Measurements from ENCODE around the gene NT5DC2. TPM values are rescaled to one million over a fixed set of nuclear protein-coding genes. Genes with fewer than 3 reads are reported as not detected.

NT5DC2 gene
- total and polyA plus RNA-seq, 2 donors: 11.2 to 18.1 TPM

DNA sequence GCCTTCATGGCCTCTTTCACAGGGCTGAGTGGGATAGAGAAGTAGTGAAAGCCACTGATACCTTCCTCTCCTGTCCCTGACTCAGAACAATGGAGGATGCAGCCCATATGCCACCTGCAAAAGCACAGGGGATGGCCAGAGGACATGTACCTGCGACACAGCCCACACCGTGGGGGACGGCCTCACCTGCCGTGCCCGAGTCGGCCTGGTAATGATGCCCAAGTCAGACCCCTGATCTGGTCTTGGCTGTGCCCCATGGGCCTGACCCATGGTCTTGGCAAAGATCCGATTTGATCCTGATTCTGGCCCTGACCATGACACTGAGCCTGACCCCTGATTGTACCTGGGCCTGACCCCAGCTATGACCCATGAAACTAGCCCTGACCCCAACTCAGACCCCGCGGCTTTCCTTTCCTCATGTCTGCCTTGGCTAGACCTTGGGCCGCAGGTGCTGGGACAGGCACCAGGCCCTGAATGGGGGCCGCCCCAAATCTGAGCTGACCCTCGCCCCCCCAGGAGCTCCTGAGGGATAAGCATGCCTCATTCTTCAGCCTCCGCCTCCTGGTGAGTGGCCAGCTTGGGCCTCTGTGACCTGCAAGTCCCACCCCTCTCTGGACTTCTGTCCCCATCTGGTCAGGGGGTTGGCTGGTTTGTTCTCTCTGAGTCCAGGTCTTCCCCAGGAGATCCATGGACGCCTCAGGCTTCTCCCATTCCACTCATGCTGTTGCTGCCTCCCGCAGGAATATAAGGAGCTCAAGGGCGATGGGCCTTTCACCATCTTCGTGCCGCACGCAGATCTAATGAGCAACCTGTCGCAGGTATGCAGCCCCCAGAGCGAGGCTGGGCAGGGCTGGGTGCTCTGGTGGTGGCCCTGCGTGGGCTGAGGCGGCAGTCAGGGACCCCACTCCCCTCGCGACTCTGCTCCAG lies 15.6 kb downstream of the NT5DC2 start:
- no peaks in the 10 kb centered on the region for H3K4me1 ChIP-seq (ENCODE audit: control insufficient read depth in 2 of 2, insufficient read depth in 2 of 2, low read length in 2 of 2)
- H3K4me3 ChIP-seq (ENCODE audit: low read length in 2 of 2): no peak overlapping the region
- WGBS: 97% methylated on average over 25 of the region's 25 CpGs
- no peak for DNase-seq (ENCODE audit: low read depth in 6 of 9, low spot score in 9 of 9)
- H3K9me3 ChIP-seq (ENCODE audit: control insufficient read depth in 2 of 2, insufficient read depth in 1 of 2, low read length in 1 of 2): no peaks in the 10 kb centered on the region
- no peaks in the 10 kb centered on the region for H3K36me3 ChIP-seq (ENCODE audit: control insufficient read depth in 2 of 2, insufficient read depth in 2 of 2, low read length in 1 of 2)
- no peaks in the 10 kb centered on the region for H3K27me3 ChIP-seq (ENCODE audit: control insufficient read depth in 2 of 2, insufficient read depth in 1 of 2, low read length in 1 of 2)
- no peak overlapping the region for H3K27ac ChIP-seq (ENCODE audit: low read depth in 1 of 2, low read length in 1 of 2)

DNA sequence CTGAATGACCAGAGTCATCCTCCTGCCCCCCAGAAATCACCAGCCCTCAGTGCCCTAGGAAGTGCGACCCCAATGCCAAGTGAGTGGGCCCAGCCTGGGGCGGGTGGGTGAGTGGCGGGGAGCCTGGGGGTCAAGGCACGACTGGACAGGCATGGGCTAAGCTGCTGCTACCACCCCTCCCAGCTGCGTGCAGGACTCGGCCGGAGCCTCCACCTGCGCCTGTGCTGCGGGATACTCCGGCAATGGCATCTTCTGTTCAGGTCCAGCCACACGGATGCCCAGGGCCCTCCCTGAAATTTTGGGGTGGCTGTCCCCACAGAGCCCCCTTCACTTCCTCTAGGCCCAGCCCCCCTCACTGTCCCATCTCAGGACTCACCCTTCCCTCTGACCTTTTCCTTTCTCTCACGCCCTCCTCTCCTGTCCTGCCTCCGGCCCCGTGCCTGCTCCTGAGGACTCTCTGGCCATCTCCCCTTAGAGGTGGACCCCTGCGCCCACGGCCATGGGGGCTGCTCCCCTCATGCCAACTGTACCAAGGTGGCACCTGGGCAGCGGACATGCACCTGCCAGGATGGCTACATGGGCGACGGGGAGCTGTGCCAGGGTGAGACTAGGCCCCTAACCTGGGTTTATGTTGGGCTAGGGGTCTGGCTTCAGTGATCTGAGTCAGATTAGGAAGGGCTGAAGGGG lies 17.0 kb downstream of the NT5DC2 start:
- Histone ChIP-seq H3K36me3 (ENCODE audit: control insufficient read depth in 2 of 2, insufficient read depth in 2 of 2, low read length in 1 of 2) (no peaks in the 10 kb centered on the region), H3K9me3 (ENCODE audit: control insufficient read depth in 2 of 2, insufficient read depth in 1 of 2, low read length in 1 of 2) (no peaks in the 10 kb centered on the region), H3K4me3 (ENCODE audit: low read length in 2 of 2) (no peak overlapping the region), H3K4me1 (ENCODE audit: control insufficient read depth in 2 of 2, insufficient read depth in 2 of 2, low read length in 2 of 2) (no peaks in the 10 kb centered on the region), H3K27ac (ENCODE audit: low read depth in 1 of 2, low read length in 1 of 2) (no peak overlapping the region), H3K27me3 (ENCODE audit: control insufficient read depth in 2 of 2, insufficient read depth in 1 of 2, low read length in 1 of 2) (no peaks in the 10 kb centered on the region)
- no peak for DNase-seq (ENCODE audit: low read depth in 6 of 9, low spot score in 9 of 9)
- WGBS: 98% methylated on average over 19 of the region's 19 CpGs

GRCh38 chr3:52515192-52515591 lies 18.5 kb downstream of the NT5DC2 start:
- no peak overlapping the region for H3K4me3 ChIP-seq (ENCODE audit: low read length in 2 of 2)
- H3K27me3 ChIP-seq (ENCODE audit: control insufficient read depth in 2 of 2, insufficient read depth in 1 of 2, low read length in 1 of 2): no peaks in the 10 kb centered on the region
- 88% methylated on average over 6 of the region's 6 CpGs for WGBS
- DNase-seq (ENCODE audit: low read depth in 6 of 9, low spot score in 9 of 9): no peak
- H3K36me3 ChIP-seq (ENCODE audit: control insufficient read depth in 2 of 2, insufficient read depth in 2 of 2, low read length in 1 of 2): no peaks in the 10 kb centered on the region
- no peak overlapping the region for H3K27ac ChIP-seq (ENCODE audit: low read depth in 1 of 2, low read length in 1 of 2)
- H3K9me3 ChIP-seq (ENCODE audit: control insufficient read depth in 2 of 2, insufficient read depth in 1 of 2, low read length in 1 of 2): no peaks in the 10 kb centered on the region
- H3K4me1 ChIP-seq (ENCODE audit: control insufficient read depth in 2 of 2, insufficient read depth in 2 of 2, low read length in 2 of 2): no peaks in the 10 kb centered on the region

DNA sequence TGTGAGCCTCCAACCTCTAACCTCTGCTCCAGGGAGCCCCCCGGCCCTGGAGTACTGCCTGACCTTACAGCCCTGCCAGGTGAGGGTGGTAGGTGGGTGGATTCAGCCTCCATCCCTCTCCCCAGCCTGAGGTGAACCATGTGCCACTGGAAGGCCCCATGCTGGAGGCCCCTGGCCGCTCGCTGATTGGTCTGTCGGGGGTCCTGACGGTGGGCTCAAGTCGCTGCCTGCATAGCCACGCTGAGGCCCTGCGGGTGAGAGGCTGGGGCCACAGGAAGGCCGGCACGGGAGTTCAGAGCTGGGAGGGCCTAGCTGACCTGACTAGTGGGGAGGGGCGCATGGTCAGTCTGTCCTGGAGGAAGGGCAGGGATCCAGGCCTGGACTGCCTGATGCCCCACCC lies 19.1 kb downstream of the NT5DC2 start:
- DNase-seq (ENCODE audit: low read depth in 6 of 9, low spot score in 9 of 9): no peak
- no peaks in the 10 kb centered on the region for H3K4me1 ChIP-seq (ENCODE audit: control insufficient read depth in 2 of 2, insufficient read depth in 2 of 2, low read length in 2 of 2)
- H3K27ac ChIP-seq (ENCODE audit: low read depth in 1 of 2, low read length in 1 of 2): no peak overlapping the region
- no peak overlapping the region for H3K4me3 ChIP-seq (ENCODE audit: low read length in 2 of 2)
- no peaks in the 10 kb centered on the region for H3K27me3 ChIP-seq (ENCODE audit: control insufficient read depth in 2 of 2, insufficient read depth in 1 of 2, low read length in 1 of 2)
- no peaks in the 10 kb centered on the region for H3K36me3 ChIP-seq (ENCODE audit: control insufficient read depth in 2 of 2, insufficient read depth in 2 of 2, low read length in 1 of 2)
- WGBS: 94% methylated on average over 11 of the region's 11 CpGs
- H3K9me3 ChIP-seq (ENCODE audit: control insufficient read depth in 2 of 2, insufficient read depth in 1 of 2, low read length in 1 of 2): no peaks in the 10 kb centered on the region

- no peaks in the 10 kb centered on the region for H3K36me3 ChIP-seq (ENCODE audit: control insufficient read depth in 2 of 2, insufficient read depth in 2 of 2, low read length in 1 of 2)
- DNase-seq (ENCODE audit: low read depth in 6 of 9, low spot score in 9 of 9): no peak
Observed at GRCh38 chr3:52513281-52513680, 20.4 kb downstream of the NT5DC2 start.

DNA sequence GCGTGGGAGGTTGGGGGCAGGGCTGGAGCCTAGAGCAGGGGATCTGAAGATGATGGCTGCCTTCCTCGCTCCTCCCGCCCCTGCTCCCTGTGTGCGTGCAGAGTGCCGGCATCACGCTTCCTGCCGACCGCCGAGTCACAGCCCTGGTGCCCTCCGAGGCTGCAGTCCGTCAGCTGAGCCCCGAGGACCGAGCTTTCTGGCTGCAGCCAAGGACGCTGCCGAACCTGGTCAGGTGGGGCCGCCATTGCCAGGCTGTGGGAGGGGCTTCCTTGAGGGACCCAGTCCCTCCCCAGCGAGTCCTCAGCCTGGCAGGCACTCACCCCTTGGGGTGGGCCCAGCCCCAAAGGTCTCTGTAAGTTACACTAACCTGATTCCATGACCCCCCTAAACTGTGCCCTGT lies 20.9 kb downstream of the NT5DC2 start:
- no peaks in the 10 kb centered on the region for H3K36me3 ChIP-seq (ENCODE audit: control insufficient read depth in 2 of 2, insufficient read depth in 2 of 2, low read length in 1 of 2)
- no peak overlapping the region for H3K27ac ChIP-seq (ENCODE audit: low read depth in 1 of 2, low read length in 1 of 2)
- H3K4me3 ChIP-seq (ENCODE audit: low read length in 2 of 2): no peak overlapping the region
- no peaks in the 10 kb centered on the region for H3K9me3 ChIP-seq (ENCODE audit: control insufficient read depth in 2 of 2, insufficient read depth in 1 of 2, low read length in 1 of 2)
- 92% methylated on average over 17 of the region's 17 CpGs for WGBS
- no peak for DNase-seq (ENCODE audit: low read depth in 6 of 9, low spot score in 9 of 9)
- H3K4me1 ChIP-seq (ENCODE audit: control insufficient read depth in 2 of 2, insufficient read depth in 2 of 2, low read length in 2 of 2): no peaks in the 10 kb centered on the region
- H3K27me3 ChIP-seq (ENCODE audit: control insufficient read depth in 2 of 2, insufficient read depth in 1 of 2, low read length in 1 of 2): no peaks in the 10 kb centered on the region

More at GRCh38 chr3:52513281-52513680, 20.4 kb downstream of the NT5DC2 start:
- Histone ChIP-seq H3K4me1 (ENCODE audit: control insufficient read depth in 2 of 2, insufficient read depth in 2 of 2, low read length in 2 of 2) (no peaks in the 10 kb centered on the region), H3K27ac (ENCODE audit: low read depth in 1 of 2, low read length in 1 of 2) (no peak overlapping the region), H3K4me3 (ENCODE audit: low read length in 2 of 2) (no peak overlapping the region), H3K27me3 (ENCODE audit: control insufficient read depth in 2 of 2, insufficient read depth in 1 of 2, low read length in 1 of 2) (no peaks in the 10 kb centered on the region), H3K9me3 (ENCODE audit: control insufficient read depth in 2 of 2, insufficient read depth in 1 of 2, low read length in 1 of 2) (no peaks in the 10 kb centered on the region)
- WGBS: 94% methylated on average over 7 of the region's 7 CpGs

DNA sequence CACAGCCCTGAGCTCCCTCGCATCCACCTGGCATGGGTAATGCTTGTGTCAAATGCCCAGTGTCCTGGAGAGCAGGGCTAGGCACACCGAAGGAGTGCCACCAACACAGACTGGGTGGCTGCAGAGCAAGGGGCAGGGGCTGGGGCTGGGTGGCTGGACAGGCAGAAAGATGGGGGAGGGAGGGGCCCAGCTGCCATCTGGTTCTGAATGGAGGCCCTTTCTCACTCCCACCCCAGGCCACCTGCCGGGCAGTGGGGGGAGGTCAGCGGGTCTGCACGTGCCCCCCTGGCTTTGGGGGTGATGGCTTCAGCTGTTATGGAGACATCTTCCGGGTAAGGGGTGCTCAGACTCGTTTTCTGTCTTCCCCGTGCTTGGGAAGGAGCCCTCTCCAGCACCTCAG lies 21.6 kb downstream of the NT5DC2 start:
- no peaks in the 10 kb centered on the region for H3K9me3 ChIP-seq (ENCODE audit: control insufficient read depth in 2 of 2, insufficient read depth in 1 of 2, low read length in 1 of 2)
- no peaks in the 10 kb centered on the region for H3K27me3 ChIP-seq (ENCODE audit: control insufficient read depth in 2 of 2, insufficient read depth in 1 of 2, low read length in 1 of 2)
- 82% methylated on average over 8 of the region's 8 CpGs for WGBS
- no peak overlapping the region for H3K4me3 ChIP-seq (ENCODE audit: low read length in 2 of 2)
- H3K4me1 ChIP-seq (ENCODE audit: control insufficient read depth in 2 of 2, insufficient read depth in 2 of 2, low read length in 2 of 2): no peaks in the 10 kb centered on the region
- no peak overlapping the region for H3K27ac ChIP-seq (ENCODE audit: low read depth in 1 of 2, low read length in 1 of 2)
- DNase-seq (ENCODE audit: low read depth in 6 of 9, low spot score in 9 of 9): no peak
- H3K36me3 ChIP-seq (ENCODE audit: control insufficient read depth in 2 of 2, insufficient read depth in 2 of 2, low read length in 1 of 2): no peaks in the 10 kb centered on the region

GRCh38 chr3:52511509-52511908 lies 22.1 kb downstream of the NT5DC2 start:
- DNase-seq (ENCODE audit: low read depth in 6 of 9, low spot score in 9 of 9): no peak
- no peak overlapping the region for H3K27ac ChIP-seq (ENCODE audit: low read depth in 1 of 2, low read length in 1 of 2)
- no peaks in the 10 kb centered on the region for H3K9me3 ChIP-seq (ENCODE audit: control insufficient read depth in 2 of 2, insufficient read depth in 1 of 2, low read length in 1 of 2)
- H3K27me3 ChIP-seq (ENCODE audit: control insufficient read depth in 2 of 2, insufficient read depth in 1 of 2, low read length in 1 of 2): no peaks in the 10 kb centered on the region
- 95% methylated on average over 7 of the region's 7 CpGs for WGBS
- H3K36me3 ChIP-seq (ENCODE audit: control insufficient read depth in 2 of 2, insufficient read depth in 2 of 2, low read length in 1 of 2): no peaks in the 10 kb centered on the region
- no peaks in the 10 kb centered on the region for H3K4me1 ChIP-seq (ENCODE audit: control insufficient read depth in 2 of 2, insufficient read depth in 2 of 2, low read length in 2 of 2)
- no peak overlapping the region for H3K4me3 ChIP-seq (ENCODE audit: low read length in 2 of 2)

DNA sequence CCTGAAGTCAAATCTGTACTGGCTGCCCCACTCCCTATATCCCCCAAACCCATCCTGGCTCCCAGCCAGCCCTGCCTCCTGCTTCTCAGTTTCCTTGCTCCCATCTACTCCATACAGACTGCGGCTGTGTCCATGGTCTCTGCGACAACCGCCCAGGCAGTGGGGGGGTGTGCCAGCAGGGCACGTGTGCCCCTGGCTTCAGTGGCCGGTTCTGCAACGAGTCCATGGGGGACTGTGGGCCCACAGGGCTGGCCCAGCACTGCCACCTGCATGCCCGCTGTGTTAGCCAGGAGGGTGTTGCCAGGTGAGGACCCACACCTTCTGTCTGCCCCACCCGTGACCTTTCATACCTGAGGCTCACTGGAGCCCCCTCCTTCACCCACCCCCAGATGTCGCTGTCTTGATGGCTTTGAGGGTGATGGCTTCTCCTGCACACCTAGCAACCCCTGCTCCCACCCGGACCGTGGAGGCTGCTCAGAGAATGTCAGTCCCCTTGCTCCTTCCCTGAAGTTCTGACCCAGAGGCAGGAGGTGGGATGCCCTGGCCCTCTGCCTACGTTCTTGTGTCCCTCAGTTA lies 23.8 kb downstream of the NT5DC2 start:
- no peak for DNase-seq (ENCODE audit: low read depth in 6 of 9, low spot score in 9 of 9)
- whole genome bisulfite sequencing: 94% methylated on average over 12 of the region's 12 CpGs
- no peak overlapping the region for H3K4me3 ChIP-seq (ENCODE audit: low read length in 2 of 2)
- H3K9me3 ChIP-seq (ENCODE audit: control insufficient read depth in 2 of 2, insufficient read depth in 1 of 2, low read length in 1 of 2): no peaks in the 10 kb centered on the region
- no peaks in the 10 kb centered on the region for H3K4me1 ChIP-seq (ENCODE audit: control insufficient read depth in 2 of 2, insufficient read depth in 2 of 2, low read length in 2 of 2)
- no peak overlapping the region for H3K27ac ChIP-seq (ENCODE audit: low read depth in 1 of 2, low read length in 1 of 2)
- H3K36me3 ChIP-seq (ENCODE audit: control insufficient read depth in 2 of 2, insufficient read depth in 2 of 2, low read length in 1 of 2): no peaks in the 10 kb centered on the region
- H3K27me3 ChIP-seq (ENCODE audit: control insufficient read depth in 2 of 2, insufficient read depth in 1 of 2, low read length in 1 of 2): no peaks in the 10 kb centered on the region

Data from thymus (tissue), 11 donors.